Adrenal gland (tissue), 5 donors: ENCODE data around the gene ELOA.

Experiments used
- POLR2A ChIP-seq, 2 donors: fragments of 450-650 bp; IDR thresholded peaks; one replicate each; pipeline ENCODE4 v1.6.1; 2017; ENCODE audit warnings: antibody characterized with exemption in 2 of 2, mild to moderate bottlenecking in 2 of 2, moderate library complexity in 1 of 2
- TF ChIP-seq, protein P1 (sequence below), 6 experiments: fragments of 450-650 bp in 4 of 6; fragments of 200-600 bp in 2 of 6; sonication (generic) in 1 of 6; IDR thresholded peaks; 1 replicate in 5 of 6; 2 replicates in 1 of 6; pipeline versions ENCODE4 v1.5.1 to v1.8.0; 2016 to 2021; ENCODE audit warnings: antibody characterized with exemption in 6 of 6, mild to moderate bottlenecking in 2 of 6, moderate library complexity in 1 of 6
- donor health status: DM: no; HTN: no; CAD: no.

DNA sequence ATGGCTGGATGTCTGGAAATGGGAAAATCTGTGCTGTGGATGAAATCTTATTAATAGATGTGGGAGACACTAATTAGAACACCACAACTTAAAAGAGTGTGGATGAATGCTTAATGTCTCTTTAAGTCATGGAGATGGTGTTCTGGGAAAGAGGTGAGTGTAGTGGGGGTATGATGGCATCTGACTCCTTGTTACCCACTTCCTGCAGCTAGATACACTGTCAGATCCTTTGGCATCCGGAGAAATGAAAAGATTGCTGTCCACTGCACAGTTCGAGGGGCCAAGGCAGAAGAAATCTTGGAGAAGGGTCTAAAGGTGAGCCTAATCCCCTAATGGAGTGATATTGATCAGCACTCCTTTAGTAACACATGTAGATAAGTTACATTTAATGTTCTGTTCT, 49.7 kb upstream of the ELOA start:
- TF ChIP-seq, protein P1, sequence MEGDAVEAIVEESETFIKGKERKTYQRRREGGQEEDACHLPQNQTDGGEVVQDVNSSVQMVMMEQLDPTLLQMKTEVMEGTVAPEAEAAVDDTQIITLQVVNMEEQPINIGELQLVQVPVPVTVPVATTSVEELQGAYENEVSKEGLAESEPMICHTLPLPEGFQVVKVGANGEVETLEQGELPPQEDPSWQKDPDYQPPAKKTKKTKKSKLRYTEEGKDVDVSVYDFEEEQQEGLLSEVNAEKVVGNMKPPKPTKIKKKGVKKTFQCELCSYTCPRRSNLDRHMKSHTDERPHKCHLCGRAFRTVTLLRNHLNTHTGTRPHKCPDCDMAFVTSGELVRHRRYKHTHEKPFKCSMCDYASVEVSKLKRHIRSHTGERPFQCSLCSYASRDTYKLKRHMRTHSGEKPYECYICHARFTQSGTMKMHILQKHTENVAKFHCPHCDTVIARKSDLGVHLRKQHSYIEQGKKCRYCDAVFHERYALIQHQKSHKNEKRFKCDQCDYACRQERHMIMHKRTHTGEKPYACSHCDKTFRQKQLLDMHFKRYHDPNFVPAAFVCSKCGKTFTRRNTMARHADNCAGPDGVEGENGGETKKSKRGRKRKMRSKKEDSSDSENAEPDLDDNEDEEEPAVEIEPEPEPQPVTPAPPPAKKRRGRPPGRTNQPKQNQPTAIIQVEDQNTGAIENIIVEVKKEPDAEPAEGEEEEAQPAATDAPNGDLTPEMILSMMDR (IDR thresholded peaks at IDR 0.05), result no peak
- no peak for TF ChIP-seq POLR2A (IDR thresholded peaks at IDR 0.05)
